ENCODE measurements around the gene SEMA4F.

GRCh38 chr2:74690571-74690970, 36.5 kb downstream of the SEMA4F start:
- TF ChIP-seq EZH2 (IDR thresholded peaks at IDR 0.05; ENCODE audit: borderline replicate concordance, low read length) = no peak
- TF ChIP-seq CTCF (conservative IDR thresholded peaks at IDR 0.05 in 1 of 2, IDR thresholded peaks at IDR 0.05 in 1 of 2; ENCODE audit: extremely low read depth in 1 of 2, insufficient read depth in 1 of 2, low read depth in 1 of 2, low read length in 2 of 2) = peak; percentile 86 to 88
